Inflammatory macrophage treated with lipopolysaccharide for 4 hours (primary cell): ENCODE data around the gene CHMP1A.

ENCODE experiments used
- DNase-seq: peaks from one replicate; pipeline ENCODE4 v3.0.0-alpha.2; 2020

CHMP1A gene

GRCh38 chr16:89602952-89603590 lies 54.4 kb downstream of the CHMP1A start:
- DNase-seq = no peak

- DNase-seq = peak; percentile 70
Observed at GRCh38 chr16:89602273-89602951, 55.1 kb downstream of the CHMP1A start.

GRCh38 chr16:89601906-89602272 lies 55.6 kb downstream of the CHMP1A start:
- DNase-seq = no peak

GRCh38 chr16:89600956-89601355 lies 56.6 kb downstream of the CHMP1A start:
- DNase-seq = peak; percentile 7

GRCh38 chr16:89600427-89600826 lies 57.1 kb downstream of the CHMP1A start:
- DNase-seq = no peak

- DNase-seq = no peak
Observed at GRCh38 chr16:89599902-89600301, 57.6 kb downstream of the CHMP1A start.

- DNase-seq = no peak
Observed at GRCh38 chr16:89599451-89599858, 58.1 kb downstream of the CHMP1A start.

GRCh38 chr16:89598199-89598598 lies 59.3 kb downstream of the CHMP1A start:
- no peak for DNase-seq

GRCh38 chr16:89596957-89597649 lies 60.4 kb downstream of the CHMP1A start:
- DNase-seq = no peak

- no peak for DNase-seq
Observed at GRCh38 chr16:89596061-89596689, 61.3 kb downstream of the CHMP1A start.

- DNase-seq = no peak
Observed at GRCh38 chr16:89595330-89596060, 62.0 kb downstream of the CHMP1A start.
